ENCODE data around the gene EPHA4. TPM values are rescaled to one million over a fixed set of nuclear protein-coding genes. Genes with fewer than 3 reads are reported as not detected.

The EPHA4 gene
- total RNA-seq, 2 experiments from 2014 or later = 0.23 TPM; not detected in 1

GRCh38 chr2:221407765-221408164, 164.3 kb downstream of the EPHA4 start:
- H3K36me3 ChIP-seq (ENCODE audit: insufficient read depth, low read length) = no peaks in the 10 kb centered on the region
- ChIA-PET CTCF (ENCODE audit: unreplicated experiment) (no interaction called here), POLR2A (interaction anchor here (0.9 kb wide), 1 partner anchor 104 kb away, joined by 3 read pairs; no protein-coding TSS in a partner anchor)
- no peaks in the 10 kb centered on the region for H3K9me2 ChIP-seq (ENCODE audit: insufficient read depth, low read length)
- no peaks in the 10 kb centered on the region for H4K20me1 ChIP-seq (ENCODE audit: insufficient read depth, low read length)
- no peak overlapping the region for H3K4me3 ChIP-seq (ENCODE audit: low read depth, low read length, poor library complexity, severe bottlenecking)
- no peak overlapping the region for H3K4me2 ChIP-seq (ENCODE audit: low read length)
- DNase-seq (ENCODE audit: low spot score) = no peak
- H2AFZ ChIP-seq (ENCODE audit: low read length) = no peak overlapping the region
- no peak for TF ChIP-seq CTCF (conservative IDR thresholded peaks at IDR 0.05; ENCODE audit: low read length)
- no peak for TF ChIP-seq EZH2phosphoT487 (IDR thresholded peaks at IDR 0.05; ENCODE audit: borderline replicate concordance, low read depth, low read length)
- no peaks in the 10 kb centered on the region for H3K79me2 ChIP-seq (ENCODE audit: insufficient read depth, low read depth, low read length)
- H3K9me3 ChIP-seq (ENCODE audit: low read length) = 0 out of 2 replicates have a peak, but pooled peaks cover 7% of the 10 kb centered on the region
- intact Hi-C loops (cut with micrococcal nuclease; ENCODE audit: unreplicated experiment) = no loop called here
- BruUV-seq (replicated peaks) = no TSS peak
- H3K27ac ChIP-seq (ENCODE audit: low read depth, low read length, poor library complexity, severe bottlenecking) = no peak overlapping the region
- H3K4me1 ChIP-seq (ENCODE audit: insufficient read depth, low read length, poor library complexity, severe bottlenecking) = no peaks in the 10 kb centered on the region

- H3K79me2 ChIP-seq (ENCODE audit: insufficient read depth, low read depth, low read length) = no peaks in the 10 kb centered on the region
- no peak for TF ChIP-seq EZH2phosphoT487 (IDR thresholded peaks at IDR 0.05; ENCODE audit: borderline replicate concordance, low read depth, low read length)
- TF ChIP-seq CTCF (conservative IDR thresholded peaks at IDR 0.05; ENCODE audit: low read length) = no peak
- H3K4me2 ChIP-seq (ENCODE audit: low read length) = no peak overlapping the region
- H2AFZ ChIP-seq (ENCODE audit: low read length) = no peak overlapping the region
- intact Hi-C loops (cut with micrococcal nuclease; ENCODE audit: unreplicated experiment) = no loop called here
- H3K4me3 ChIP-seq (ENCODE audit: low read depth, low read length, poor library complexity, severe bottlenecking) = no peak overlapping the region
- 0 out of 2 replicates have a peak, but pooled peaks cover 7% of the 10 kb centered on the region for H3K9me3 ChIP-seq (ENCODE audit: low read length)
- no peaks in the 10 kb centered on the region for H4K20me1 ChIP-seq (ENCODE audit: insufficient read depth, low read length)
- no peak for DNase-seq (ENCODE audit: low spot score)
- BruUV-seq (replicated peaks) = no TSS peak
- no peaks in the 10 kb centered on the region for H3K9me2 ChIP-seq (ENCODE audit: insufficient read depth, low read length)
- H3K4me1 ChIP-seq (ENCODE audit: insufficient read depth, low read length, poor library complexity, severe bottlenecking) = no peaks in the 10 kb centered on the region
- ChIA-PET CTCF (ENCODE audit: unreplicated experiment) (no interaction called here), POLR2A (no interaction called here)
- no peak overlapping the region for H3K27ac ChIP-seq (ENCODE audit: low read depth, low read length, poor library complexity, severe bottlenecking)
- H3K36me3 ChIP-seq (ENCODE audit: insufficient read depth, low read length) = no peaks in the 10 kb centered on the region
Observed at GRCh38 chr2:221405521-221405920, 166.6 kb downstream of the EPHA4 start.

- ChIA-PET CTCF (ENCODE audit: unreplicated experiment) (no interaction called here), POLR2A (no interaction called here)
- intact Hi-C loops (cut with micrococcal nuclease; ENCODE audit: unreplicated experiment) = no loop called here
- no peak for DNase-seq (ENCODE audit: low spot score)
- no peaks in the 10 kb centered on the region for H3K9me2 ChIP-seq (ENCODE audit: insufficient read depth, low read length)
- H2AFZ ChIP-seq (ENCODE audit: low read length) = no peak overlapping the region
- no peaks in the 10 kb centered on the region for H3K4me1 ChIP-seq (ENCODE audit: insufficient read depth, low read length, poor library complexity, severe bottlenecking)
- no peak overlapping the region for H3K4me2 ChIP-seq (ENCODE audit: low read length)
- H3K4me3 ChIP-seq (ENCODE audit: low read depth, low read length, poor library complexity, severe bottlenecking) = no peak overlapping the region
- BruUV-seq (replicated peaks) = no TSS peak
- TF ChIP-seq CTCF (conservative IDR thresholded peaks at IDR 0.05; ENCODE audit: low read length) (no peak), EZH2phosphoT487 (IDR thresholded peaks at IDR 0.05; ENCODE audit: borderline replicate concordance, low read depth, low read length) (no peak)
- no peak overlapping the region for H3K27ac ChIP-seq (ENCODE audit: low read depth, low read length, poor library complexity, severe bottlenecking)
- no peaks in the 10 kb centered on the region for H4K20me1 ChIP-seq (ENCODE audit: insufficient read depth, low read length)
- no peaks in the 10 kb centered on the region for H3K79me2 ChIP-seq (ENCODE audit: insufficient read depth, low read depth, low read length)
- 0 out of 2 replicates have a peak, but pooled peaks cover 7% of the 10 kb centered on the region for H3K9me3 ChIP-seq (ENCODE audit: low read length)
- no peaks in the 10 kb centered on the region for H3K36me3 ChIP-seq (ENCODE audit: insufficient read depth, low read length)
Observed at GRCh38 chr2:221402072-221402471, 170.0 kb downstream of the EPHA4 start.
